Measurements from ENCODE around the gene SRPK1.

- TF ChIP-seq TAF1 (IDR thresholded peaks at IDR 0.05; ENCODE audit: borderline replicate concordance, low read depth, low read length) (no peak), POLR2AphosphoS5 (IDR thresholded peaks at IDR 0.05; ENCODE audit: low read depth, low read length) (no peak), POLR2A (IDR thresholded peaks at IDR 0.05; ENCODE audit: low read depth, low read length) (no peak)
Measured at GRCh38 chr6:35955071-35955470, 34.2 kb upstream of the SRPK1 start.
